A549 (cell line): ENCODE measurements around the gene ACVR2A.

ENCODE experiments used
- CEBPB ChIP-seq, 2 experiments: fragments of >200 bp in 1 of 2; sonication (Bioruptor Twin) in 1 of 2; formaldehyde crosslinking in 1 of 2; IDR thresholded peaks; 2 replicates each; pipeline ENCODE4 v1.6.1; 2012 to 2016
- CTCF ChIP-seq: fragments of >200 bp; sonication (Bioruptor Twin); formaldehyde crosslinking; IDR thresholded peaks from 3 replicates; pipeline ENCODE4 v1.5.1; 2016
- E2F6 ChIP-seq: IDR thresholded peaks from 2 replicates; pipeline ENCODE4 v1.6.1; 2012; ENCODE audit warnings: low read depth, borderline replicate concordance
- MAFK ChIP-seq: fragments of 450-650 bp; IDR thresholded peaks from 2 replicates; pipeline ENCODE4 v1.6.1; 2014; ENCODE audit not compliant: partially characterized antibody
- POLR2AphosphoS2 ChIP-seq: conservative IDR thresholded peaks from 2 replicates; pipeline ENCODE4 v1.6.1; 2012; ENCODE audit warnings: low read length, improper control_type of control experiment, inconsistent platforms
- RAD21 ChIP-seq, 2 experiments: fragments of >200 bp in 1 of 2; sonication (Bioruptor Twin) in 1 of 2; formaldehyde crosslinking in 1 of 2; IDR thresholded peaks in 1 of 2; conservative IDR thresholded peaks in 1 of 2; 2 replicates in 1 of 2; 3 replicates in 1 of 2; pipeline ENCODE4 v1.6.1; 2012 to 2018; ENCODE audit warnings: inconsistent platforms in 1 of 2
- TF ChIP-seq, protein P1 (sequence below): fragments of 250-450 bp; sonication (Bioruptor Pico); IDR thresholded peaks from 2 replicates; pipeline ENCODE4 v1.5.0; 2020; ENCODE audit warnings: low read depth, mild to moderate bottlenecking, moderate library complexity
- TF ChIP-seq, protein P2 (sequence below): IDR thresholded peaks from 2 replicates; pipeline ENCODE4 v1.6.1; 2012

DNA sequence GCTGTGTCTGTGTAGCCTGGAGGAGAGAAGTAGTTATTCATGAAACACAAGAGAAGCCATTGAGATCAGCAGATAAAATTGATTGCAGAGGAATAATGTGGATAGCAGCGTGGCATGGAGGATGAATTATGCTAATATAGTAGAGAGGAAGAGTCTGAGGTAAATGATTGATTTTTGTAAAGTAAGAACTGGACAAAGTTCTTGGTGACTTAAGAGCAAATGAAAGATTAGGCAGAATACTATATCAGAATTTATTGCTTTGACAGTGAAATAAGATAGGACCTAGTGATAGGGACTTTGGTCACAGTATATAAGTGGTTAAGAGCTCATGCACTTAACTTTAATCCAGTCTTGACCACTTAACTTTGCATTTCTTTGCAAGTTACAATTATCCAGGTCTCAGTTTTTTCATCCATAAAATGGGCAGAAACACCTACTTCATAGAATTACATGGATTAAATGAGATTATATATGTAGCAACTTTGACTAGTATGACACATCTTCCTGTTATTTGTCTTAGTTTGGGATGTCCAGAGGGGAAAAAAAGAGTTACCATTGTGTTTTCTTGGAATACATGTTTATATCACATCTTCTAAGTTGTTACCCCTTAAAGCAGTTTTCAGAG lies 29.1 kb downstream of the ACVR2A start:
- TF ChIP-seq CTCF (no peak), CEBPB (IDR thresholded peaks at IDR 0.05) (no peak), E2F6 (no peak), RAD21 (conservative IDR thresholded peaks at IDR 0.05 in 1 of 2, IDR thresholded peaks at IDR 0.05 in 1 of 2) (no peak), POLR2AphosphoS2 (no peak), MAFK (no peak)
- TF ChIP-seq, protein P1, sequence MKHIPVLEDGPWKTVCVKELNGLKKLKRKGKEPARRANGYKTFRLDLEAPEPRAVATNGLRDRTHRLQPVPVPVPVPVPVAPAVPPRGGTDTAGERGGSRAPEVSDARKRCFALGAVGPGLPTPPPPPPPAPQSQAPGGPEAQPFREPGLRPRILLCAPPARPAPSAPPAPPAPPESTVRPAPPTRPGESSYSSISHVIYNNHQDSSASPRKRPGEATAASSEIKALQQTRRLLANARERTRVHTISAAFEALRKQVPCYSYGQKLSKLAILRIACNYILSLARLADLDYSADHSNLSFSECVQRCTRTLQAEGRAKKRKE: no peak
- TF ChIP-seq, protein P2, sequence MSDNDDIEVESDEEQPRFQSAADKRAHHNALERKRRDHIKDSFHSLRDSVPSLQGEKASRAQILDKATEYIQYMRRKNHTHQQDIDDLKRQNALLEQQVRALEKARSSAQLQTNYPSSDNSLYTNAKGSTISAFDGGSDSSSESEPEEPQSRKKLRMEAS: no peak
